ENCODE results near the gene MICAL2. TPM values are rescaled to one million over a fixed set of nuclear protein-coding genes. Genes with fewer than 3 reads are reported as not detected.
A peak's percentile ranks its signal among the peaks of the same experiment; 100 is the strongest.

MICAL2 gene
- total and polyA plus RNA-seq, 8 donors = 4.8 to 38.8 (median 26.5) TPM

GRCh38 chr11:12278766-12279671 lies 168.6 kb downstream of the MICAL2 start:
- Histone ChIP-seq H3K27me3 (no peaks in the 10 kb centered on the region), H3K36me3 (no peaks in the 10 kb centered on the region), H3K27ac (no peak overlapping the region), H3K4me3 (no peak overlapping the region), H3K9me3 (no peaks in the 10 kb centered on the region), H3K4me1 (peaks cover 0 to 9% (median 3%) of the 10 kb centered on the region in 3 donors)
- FAIRE-seq = no peak
- intact Hi-C loops (cut with DNase I) = no loop called here
- no peak for DNase-seq
- ATAC-seq = peak; percentile 21 to 69 (median 51)
- WGBS, 2 donors = 56 to 60% methylated on average over 13 of the region's 13 CpGs
- no peak for TF ChIP-seq CTCF (IDR thresholded peaks at IDR 0.05)

GRCh38 chr11:12279672-12280108 lies 169.3 kb downstream of the MICAL2 start:
- Histone ChIP-seq H3K4me1 (peaks cover 0 to 4% (median 3%) of the 10 kb centered on the region in 3 donors), H3K36me3 (no peaks in the 10 kb centered on the region), H3K27me3 (no peaks in the 10 kb centered on the region), H3K9me3 (no peaks in the 10 kb centered on the region), H3K27ac (no peak overlapping the region), H3K4me3 (no peak overlapping the region)
- TF ChIP-seq CTCF (IDR thresholded peaks at IDR 0.05) = no peak
- intact Hi-C loops (cut with DNase I) = loop anchor here (5.0 kb wide), 2 partner anchors 232 to 477 kb away; no protein-coding TSS in a partner anchor
- DNase-seq (no peak), ATAC-seq (no peak), FAIRE-seq (no peak)
- 85 to 87% methylated on average over 4 of the region's 4 CpGs for WGBS, 2 donors

GRCh38 chr11:12280199-12280837 lies 169.9 kb downstream of the MICAL2 start:
- TF ChIP-seq CTCF (IDR thresholded peaks at IDR 0.05) = no peak
- intact Hi-C loops (cut with DNase I) = loop anchor here (5.0 kb wide), 2 partner anchors 233 to 478 kb away; no protein-coding TSS in a partner anchor
- DNase-seq (no peak), FAIRE-seq (no peak), ATAC-seq (no peak)
- H3K4me3 ChIP-seq = no peak overlapping the region
- H3K27me3 ChIP-seq = no peaks in the 10 kb centered on the region
- H3K4me1 ChIP-seq = peaks cover 0 to 4% (median 3%) of the 10 kb centered on the region in 3 donors
- 81 to 85% methylated on average over 4 of the region's 4 CpGs for WGBS, 2 donors
- no peaks in the 10 kb centered on the region for H3K36me3 ChIP-seq
- H3K27ac ChIP-seq = no peak overlapping the region
- no peaks in the 10 kb centered on the region for H3K9me3 ChIP-seq

GRCh38 chr11:12280838-12281565 lies 170.6 kb downstream of the MICAL2 start:
- TF ChIP-seq CTCF (IDR thresholded peaks at IDR 0.05) = no peak
- DNase-seq (no peak), ATAC-seq (no peak), FAIRE-seq (no peak)
- peaks cover 0 to 4% (median 3%) of the 10 kb centered on the region in 3 donors for H3K4me1 ChIP-seq
- intact Hi-C loops (cut with DNase I) = loop anchor here (5.0 kb wide), 2 partner anchors 234 to 479 kb away; no protein-coding TSS in a partner anchor
- no peaks in the 10 kb centered on the region for H3K27me3 ChIP-seq
- H3K36me3 ChIP-seq = no peaks in the 10 kb centered on the region
- 90 to 91% methylated on average over 13 to 15 of the region's 15 CpGs for WGBS, 2 donors
- no peaks in the 10 kb centered on the region for H3K9me3 ChIP-seq
- no peak overlapping the region for H3K4me3 ChIP-seq
- H3K27ac ChIP-seq = no peak overlapping the region
